SJCRH30 (cell line): ENCODE measurements around the gene SLC2A9. TPM values are rescaled to one million over a fixed set of nuclear protein-coding genes. Genes with fewer than 3 reads are reported as not detected.

Source experiments
- DNase-seq, 2 experiments: peaks; one replicate each; pipeline ENCODE4 v3.0.0-alpha.2; 2015 to 2020
- H3K27ac ChIP-seq: fragments of 250-450 bp; sonication (Bioruptor Pico); 2 replicates; pipeline ENCODE4 v1.5.1; 2020; ENCODE audit warnings: mild to moderate bottlenecking, moderate library complexity
- H3K27me3 ChIP-seq: fragments of 250-450 bp; sonication (Bioruptor Pico); 2 replicates; pipeline ENCODE4 v1.5.1; 2020; ENCODE audit warnings: mild to moderate bottlenecking, moderate library complexity
- H3K36me3 ChIP-seq: fragments of 250-450 bp; sonication (Bioruptor Pico); 2 replicates; pipeline ENCODE4 v1.5.1; 2020; ENCODE audit warnings: mild to moderate bottlenecking, moderate library complexity
- H3K4me1 ChIP-seq: fragments of 250-450 bp; sonication (Bioruptor Pico); 2 replicates; pipeline ENCODE4 v1.5.1; 2020; ENCODE audit warnings: mild to moderate bottlenecking, moderate library complexity
- H3K4me3 ChIP-seq: fragments of 250-450 bp; sonication (Bioruptor Pico); 2 replicates; pipeline ENCODE4 v1.5.1; 2020; ENCODE audit warnings: mild to moderate bottlenecking, moderate library complexity
- H3K9me3 ChIP-seq: fragments of 250-450 bp; sonication (Bioruptor Pico); replicated peaks from 2 replicates; pipeline ENCODE4 v1.5.1; 2020; ENCODE audit warnings: mild to moderate bottlenecking, moderate library complexity
- total RNA-seq: library from RNA; depleted of rRNA; stranded (reverse); fragments of >200 nt; shearing (Covaris generic); gene quantifications from 2 replicates; pipeline ENCODE4 v1.2.3, GENCODE V29; 2014

SLC2A9 gene
- total RNA-seq, 1 experiment from 2014 or later: 0.08 TPM

DNA sequence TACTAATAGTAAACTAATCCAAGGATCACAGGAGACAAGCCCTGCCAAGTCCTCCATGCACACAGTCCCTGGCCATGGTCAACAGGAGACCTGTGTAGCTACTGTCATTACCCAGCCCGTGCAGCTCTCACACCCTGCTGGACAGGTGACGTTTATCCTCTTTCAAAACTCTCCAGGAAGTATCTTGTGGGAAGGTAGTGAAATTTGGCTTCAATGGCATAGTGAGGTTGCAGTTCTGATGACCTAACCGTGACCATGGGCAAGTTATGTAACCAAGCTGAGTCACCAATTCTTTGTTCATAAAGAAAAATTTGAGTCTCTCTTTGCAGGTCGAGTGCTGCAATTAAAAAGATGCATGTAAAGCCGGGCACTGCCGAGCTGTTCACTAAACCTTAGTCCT lies 11.3 kb upstream of the SLC2A9 start:
- H3K9me3 ChIP-seq: no peaks in the 10 kb centered on the region
- peak in 1 of 2 experiments; percentile 23 for DNase-seq
- H3K4me3 ChIP-seq: no peak overlapping the region
- H3K36me3 ChIP-seq: no peaks in the 10 kb centered on the region
- peaks cover 30% of the 10 kb centered on the region for H3K4me1 ChIP-seq
- H3K27me3 ChIP-seq: no peaks in the 10 kb centered on the region
- no peak overlapping the region; the same call in 1 of the 2 replicates for H3K27ac ChIP-seq

DNA sequence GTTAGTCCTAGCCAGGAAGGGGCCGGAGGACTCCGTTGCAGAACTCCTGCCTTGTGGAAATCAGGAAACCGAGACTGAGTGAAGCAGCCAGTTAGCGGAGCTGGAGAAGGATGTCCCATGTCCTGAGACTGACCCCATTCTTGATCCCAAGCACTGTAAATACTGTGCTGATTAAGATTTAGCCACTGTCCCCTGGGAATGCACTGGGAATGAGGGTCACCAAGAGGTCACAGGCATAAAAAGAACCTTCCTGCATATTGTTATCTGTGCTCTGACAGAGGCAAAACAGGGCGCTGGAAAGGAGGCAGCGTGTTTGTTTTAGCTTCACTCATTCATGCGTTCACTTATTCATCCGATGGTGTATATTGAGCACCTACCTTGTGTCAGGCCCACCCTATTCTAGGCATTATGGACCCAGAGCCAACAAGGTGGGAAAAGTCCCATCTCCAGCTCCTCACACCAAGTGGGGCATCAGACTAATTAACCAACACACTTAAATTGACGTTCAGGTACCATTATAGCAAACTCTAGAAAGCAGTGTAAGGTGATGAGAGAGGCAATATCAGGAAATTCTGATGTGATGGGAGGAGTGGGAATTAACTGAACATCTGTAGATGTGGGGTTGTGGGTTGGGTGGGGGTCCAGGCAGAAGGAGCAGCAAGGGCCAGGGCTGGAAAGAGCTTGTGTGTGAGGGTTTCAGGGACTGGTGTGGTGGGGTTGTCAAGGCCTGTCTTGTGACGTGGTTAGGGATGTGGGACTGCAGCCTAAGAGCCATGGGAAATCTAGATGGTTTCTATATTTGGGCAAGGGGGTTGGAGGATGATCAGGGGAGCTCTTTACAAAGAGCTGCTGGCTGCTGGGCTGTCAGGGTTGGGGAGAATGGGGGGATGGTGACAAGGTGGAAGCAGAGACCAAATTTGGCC lies 10.6 kb upstream of the SLC2A9 start:
- H3K36me3 ChIP-seq: no peaks in the 10 kb centered on the region
- no peak overlapping the region for H3K4me3 ChIP-seq
- H3K4me1 ChIP-seq: peaks cover 30% of the 10 kb centered on the region
- H3K27me3 ChIP-seq: no peaks in the 10 kb centered on the region
- no peaks in the 10 kb centered on the region for H3K9me3 ChIP-seq
- H3K27ac ChIP-seq: no peak overlapping the region
- peak; percentile 24 to 40 for DNase-seq

DNA sequence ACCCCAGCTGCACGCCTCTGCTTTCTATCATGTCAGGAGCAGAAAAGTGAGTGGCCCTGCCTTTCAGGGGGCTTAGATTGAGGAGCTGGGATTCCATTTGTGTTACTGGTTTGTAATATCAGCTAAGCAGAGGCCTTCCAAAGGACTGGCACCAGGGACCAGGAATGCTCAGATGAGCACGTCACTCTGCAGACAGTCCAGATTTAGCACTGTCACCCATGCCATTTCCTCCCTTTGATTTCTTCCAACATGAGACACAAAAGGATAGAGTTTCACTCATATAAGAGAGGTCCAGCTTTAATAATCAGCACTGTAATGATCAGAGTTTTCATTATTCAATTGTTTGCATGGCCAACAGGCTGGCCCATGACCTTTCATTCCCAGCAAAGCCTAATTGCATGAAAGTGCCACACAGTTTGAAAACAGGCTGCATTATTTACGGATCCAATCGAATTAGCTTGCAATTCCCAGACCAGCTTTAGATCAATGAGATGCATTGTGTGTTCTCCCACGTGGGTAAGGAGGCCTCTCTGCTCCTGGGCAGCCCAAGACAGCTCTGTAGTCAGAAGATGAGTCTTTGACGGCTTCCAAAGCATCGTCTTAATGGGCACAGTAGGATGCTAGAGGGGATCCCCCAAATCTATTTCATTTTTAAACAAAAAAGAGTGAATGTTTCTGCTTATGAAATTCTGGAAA lies 9.8 kb upstream of the SLC2A9 start:
- no peak overlapping the region for H3K4me3 ChIP-seq
- H3K4me1 ChIP-seq: peaks cover 30% of the 10 kb centered on the region
- no peaks in the 10 kb centered on the region for H3K36me3 ChIP-seq
- H3K27me3 ChIP-seq: no peaks in the 10 kb centered on the region
- no peak overlapping the region for H3K27ac ChIP-seq
- DNase-seq: no peak
- H3K9me3 ChIP-seq: no peaks in the 10 kb centered on the region

DNA sequence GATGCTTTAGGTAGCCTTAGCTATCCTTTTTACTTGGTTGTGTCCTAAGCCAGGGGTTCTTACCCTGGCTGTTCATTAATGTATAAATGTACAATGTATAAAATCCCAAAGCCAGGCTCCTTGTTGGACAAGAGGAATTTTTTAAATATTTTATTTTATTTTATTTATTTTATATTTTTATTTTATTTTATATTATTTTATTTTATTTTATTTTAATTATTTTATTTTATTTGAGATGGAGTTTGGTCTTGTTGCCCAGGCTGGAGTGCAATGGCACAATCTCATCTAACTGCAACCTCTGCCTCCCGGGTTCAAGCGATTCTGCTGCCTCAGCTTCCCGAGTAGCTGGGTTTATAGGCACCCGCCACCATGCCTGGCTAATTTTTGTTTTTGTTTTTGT lies 8.1 kb upstream of the SLC2A9 start:
- H3K4me3 ChIP-seq: no peak overlapping the region
- peaks cover 30% of the 10 kb centered on the region for H3K4me1 ChIP-seq
- no peaks in the 10 kb centered on the region for H3K36me3 ChIP-seq
- no peaks in the 10 kb centered on the region for H3K27me3 ChIP-seq
- no peak for DNase-seq
- no peaks in the 10 kb centered on the region for H3K9me3 ChIP-seq
- H3K27ac ChIP-seq: no peak overlapping the region

DNA sequence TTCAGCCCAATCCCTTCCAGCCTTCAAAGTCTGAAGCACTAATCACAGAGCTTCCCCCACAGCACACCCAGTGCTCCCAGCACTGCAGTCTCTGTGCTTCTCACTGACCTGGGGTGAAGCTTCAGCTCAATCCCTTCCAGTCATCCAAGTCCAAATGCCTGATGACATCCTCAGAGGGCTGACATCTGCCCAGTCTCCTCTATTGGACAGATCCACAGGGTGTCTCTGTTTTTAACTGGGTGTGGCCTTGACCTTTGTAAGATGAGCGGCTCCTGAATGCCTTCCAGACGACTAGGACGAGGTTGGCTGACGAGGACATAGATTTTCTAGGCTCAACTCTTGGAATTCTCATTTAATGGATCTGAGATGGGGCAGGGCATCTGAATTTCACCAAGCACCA lies 7.6 kb upstream of the SLC2A9 start:
- no peak for DNase-seq
- no peaks in the 10 kb centered on the region for H3K9me3 ChIP-seq

DNA sequence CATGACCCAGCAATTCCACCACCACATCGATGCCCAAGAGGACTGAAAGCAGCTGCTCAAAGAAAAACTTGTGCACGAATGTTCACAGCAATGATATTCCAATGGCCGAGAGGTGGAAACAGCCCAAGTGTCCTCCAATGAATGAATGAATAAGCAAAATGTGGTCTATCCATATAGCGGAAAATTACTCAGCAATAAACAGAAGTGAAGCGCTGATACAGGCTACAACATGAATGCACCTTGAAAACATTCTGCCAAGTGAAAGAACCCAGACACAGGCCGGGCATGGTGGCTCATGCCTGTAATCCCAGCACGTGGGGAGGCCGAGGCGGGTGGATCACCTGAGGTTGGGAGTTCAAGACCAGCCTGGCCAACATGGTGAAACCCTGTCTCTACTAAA lies 5.2 kb upstream of the SLC2A9 start:
- no peak for DNase-seq
- no peaks in the 10 kb centered on the region for H3K27me3 ChIP-seq

More for the DNA sequence above, 7.6 kb upstream of the SLC2A9 start:
- Histone ChIP-seq H3K27ac (no peak overlapping the region), H3K4me3 (no peak overlapping the region), H3K4me1 (peaks cover 29% of the 10 kb centered on the region), H3K36me3 (no peaks in the 10 kb centered on the region), H3K27me3 (no peaks in the 10 kb centered on the region)

DNA sequence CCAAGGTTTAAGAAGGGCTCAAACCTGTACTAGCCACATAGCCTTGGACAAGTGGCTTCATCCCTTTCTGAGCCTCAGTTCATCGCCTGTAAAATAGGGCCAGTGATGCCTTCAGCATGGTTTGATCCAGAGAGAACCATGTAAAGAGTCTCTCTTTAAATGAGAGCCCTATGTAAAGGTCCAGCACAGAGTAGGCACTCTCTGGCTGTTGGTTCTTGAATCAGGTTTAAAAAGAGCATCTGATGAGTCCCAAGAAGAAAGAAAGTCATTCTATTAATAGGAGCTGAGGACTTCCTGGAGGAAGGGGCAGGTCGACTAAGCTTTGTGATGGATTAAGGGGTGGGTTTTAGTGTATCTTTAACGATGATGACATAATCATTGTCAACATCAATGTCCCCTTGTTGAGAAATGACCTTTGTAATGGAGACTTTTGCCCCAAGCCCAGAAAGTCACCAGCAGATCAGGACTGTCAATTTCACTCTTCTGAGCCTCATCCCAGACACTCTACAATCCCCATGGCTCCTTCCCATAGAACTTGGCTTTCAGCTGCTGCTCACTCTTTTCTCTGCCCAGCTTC lies 4.0 kb upstream of the SLC2A9 start:
- Histone ChIP-seq H3K36me3 (no peaks in the 10 kb centered on the region), H3K27me3 (no peaks in the 10 kb centered on the region), H3K9me3 (no peaks in the 10 kb centered on the region), H3K27ac (no peak overlapping the region), H3K4me1 (0 out of 2 replicates have a peak, but pooled peaks cover 2% of the 10 kb centered on the region), H3K4me3 (no peak overlapping the region)
- DNase-seq: no peak

More for the DNA sequence above, 5.2 kb upstream of the SLC2A9 start:
- H3K9me3 ChIP-seq: no peaks in the 10 kb centered on the region
- H3K4me1 ChIP-seq: peaks cover 9% of the 10 kb centered on the region; the same call in 1 of the 2 replicates
- no peak overlapping the region for H3K27ac ChIP-seq
- H3K4me3 ChIP-seq: no peak overlapping the region
- H3K36me3 ChIP-seq: no peaks in the 10 kb centered on the region

DNA sequence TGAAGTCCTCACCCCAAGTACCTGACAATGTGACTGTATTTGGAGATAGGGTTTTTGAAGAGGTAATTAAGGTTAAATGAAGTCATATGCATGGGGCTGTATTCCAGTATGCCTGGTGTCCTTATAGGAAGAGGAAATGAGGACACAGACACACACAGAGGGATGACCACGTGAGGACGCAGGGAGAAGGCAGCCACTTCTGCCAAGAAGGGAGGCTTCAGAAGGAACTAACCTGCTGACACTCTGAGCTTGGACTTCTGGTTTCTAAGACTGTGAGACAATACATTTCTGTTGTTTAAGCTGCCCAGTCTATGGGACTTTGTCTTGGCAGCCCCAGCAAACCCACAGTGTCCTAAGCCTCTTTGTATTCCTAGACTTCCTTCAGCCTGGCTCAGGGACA lies 3.0 kb upstream of the SLC2A9 start:
- H3K27me3 ChIP-seq: no peaks in the 10 kb centered on the region
- H3K9me3 ChIP-seq: no peaks in the 10 kb centered on the region
- H3K36me3 ChIP-seq: no peaks in the 10 kb centered on the region
- DNase-seq: no peak
- H3K4me3 ChIP-seq: no peak overlapping the region
- H3K4me1 ChIP-seq: 0 out of 2 replicates have a peak, but pooled peaks cover 2% of the 10 kb centered on the region
- H3K27ac ChIP-seq: no peak overlapping the region

DNA sequence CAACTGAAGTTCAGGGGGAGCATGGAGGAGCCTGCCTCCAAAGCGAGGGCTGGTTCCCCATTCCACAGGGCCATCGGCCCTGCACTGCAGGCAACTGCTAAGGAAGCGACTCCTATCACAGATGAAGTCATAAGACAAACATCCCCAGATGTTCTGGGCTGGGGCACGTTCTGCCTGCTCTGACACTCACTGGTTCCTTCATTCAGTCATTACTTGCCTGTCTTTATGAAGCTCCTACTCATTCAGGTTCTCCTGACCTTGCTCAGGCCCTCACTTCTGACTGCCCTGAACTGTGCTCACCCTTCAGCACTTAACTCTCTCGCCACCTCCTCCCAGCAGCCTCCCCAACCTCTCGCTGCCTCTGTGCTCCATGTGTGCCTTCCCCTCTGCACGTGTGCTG lies 2.5 kb upstream of the SLC2A9 start:
- Histone ChIP-seq H3K27ac (no peak overlapping the region), H3K9me3 (no peaks in the 10 kb centered on the region), H3K27me3 (no peaks in the 10 kb centered on the region), H3K36me3 (no peaks in the 10 kb centered on the region), H3K4me1 (0 out of 2 replicates have a peak, but pooled peaks cover 2% of the 10 kb centered on the region), H3K4me3 (no peak overlapping the region)
- no peak for DNase-seq

DNA sequence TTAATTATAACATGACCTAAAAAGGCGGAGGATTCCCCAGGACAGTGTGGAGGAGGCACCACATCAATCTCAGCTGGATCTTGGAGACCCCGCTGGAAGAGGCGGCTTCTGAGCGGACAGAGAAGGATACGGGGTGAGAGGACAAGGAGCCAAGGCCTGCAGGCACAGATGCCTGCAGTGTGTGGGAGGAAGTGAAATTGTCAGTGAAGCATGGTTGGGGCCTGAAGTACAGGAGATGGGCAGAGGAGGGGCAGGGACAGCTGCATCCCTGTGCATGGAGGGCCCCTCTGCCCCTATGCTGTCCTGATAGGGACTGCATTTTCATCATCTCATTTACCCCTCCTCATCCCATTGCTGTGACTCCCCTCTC lies 1.7 kb upstream of the SLC2A9 start:
- Histone ChIP-seq H3K4me3 (no peak overlapping the region), H3K4me1 (0 out of 2 replicates have a peak, but pooled peaks cover 2% of the 10 kb centered on the region), H3K9me3 (no peaks in the 10 kb centered on the region), H3K27ac (no peak overlapping the region), H3K36me3 (no peaks in the 10 kb centered on the region), H3K27me3 (no peaks in the 10 kb centered on the region)
- DNase-seq: peak in 1 of 2 experiments; percentile 37

DNA sequence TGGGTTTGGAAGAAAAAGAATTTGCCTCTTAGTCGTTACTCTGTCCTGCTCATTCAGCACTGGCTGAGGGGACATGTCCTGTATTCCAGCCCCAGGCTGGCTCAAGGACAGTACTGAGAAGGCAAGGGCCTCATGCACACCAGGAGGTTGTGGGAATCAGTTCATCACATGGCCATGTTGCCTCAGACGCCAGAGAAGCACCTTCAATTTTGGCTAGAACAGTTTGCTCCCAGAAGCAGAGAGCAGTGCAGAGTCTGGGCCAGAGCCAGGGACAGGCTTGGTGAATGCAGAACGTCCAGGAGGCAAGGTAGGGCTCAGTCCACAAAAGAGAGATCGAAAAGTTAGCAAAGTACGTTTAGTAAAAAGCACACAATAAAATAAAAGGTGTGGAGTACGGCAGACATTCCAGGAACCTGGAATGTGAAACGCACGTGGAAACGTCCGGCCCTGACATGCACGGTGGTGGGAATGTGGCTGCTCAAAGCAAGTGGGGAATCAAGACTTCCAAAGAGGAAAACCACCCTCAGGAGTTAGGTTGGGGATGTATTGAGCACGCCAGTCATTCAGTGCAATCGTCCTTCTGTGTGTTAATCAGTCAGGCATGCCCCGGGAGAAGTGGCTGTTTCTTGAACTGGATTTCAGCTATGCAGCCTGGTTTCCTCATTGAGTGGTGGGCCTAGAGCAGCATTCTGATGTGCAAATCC lies 1.2 kb upstream of the SLC2A9 start:
- DNase-seq: no peak
- 0 out of 2 replicates have a peak, but pooled peaks cover 2% of the 10 kb centered on the region for H3K4me1 ChIP-seq
- H3K4me3 ChIP-seq: no peak overlapping the region
- no peaks in the 10 kb centered on the region for H3K27me3 ChIP-seq
- no peaks in the 10 kb centered on the region for H3K36me3 ChIP-seq
- no peak overlapping the region for H3K27ac ChIP-seq
- no peaks in the 10 kb centered on the region for H3K9me3 ChIP-seq

DNA sequence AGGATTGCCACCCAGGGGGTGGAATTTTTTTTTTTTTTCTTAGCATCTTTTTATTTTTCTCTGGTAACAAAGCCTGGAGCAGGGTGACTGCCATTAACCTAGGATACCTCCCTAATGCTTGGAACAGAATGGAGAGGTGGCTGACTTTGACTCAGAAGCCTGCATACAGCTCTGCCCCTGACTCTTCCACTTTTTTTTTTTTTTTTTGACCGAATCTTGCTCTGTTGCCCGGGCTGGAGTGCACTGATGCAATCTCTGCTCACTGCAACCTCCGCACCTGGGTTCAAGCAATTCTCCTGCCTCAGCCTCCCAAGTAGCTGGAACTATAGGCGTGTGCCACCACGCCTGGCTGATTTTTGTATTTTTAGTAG lies 341 bp upstream of the SLC2A9 start:
- no peaks in the 10 kb centered on the region for H3K9me3 ChIP-seq
- H3K27ac ChIP-seq: no peak overlapping the region
- 0 out of 2 replicates have a peak, but pooled peaks cover 2% of the 10 kb centered on the region for H3K4me1 ChIP-seq
- H3K27me3 ChIP-seq: no peaks in the 10 kb centered on the region
- no peak overlapping the region for H3K4me3 ChIP-seq
- H3K36me3 ChIP-seq: no peaks in the 10 kb centered on the region
- DNase-seq: no peak

DNA sequence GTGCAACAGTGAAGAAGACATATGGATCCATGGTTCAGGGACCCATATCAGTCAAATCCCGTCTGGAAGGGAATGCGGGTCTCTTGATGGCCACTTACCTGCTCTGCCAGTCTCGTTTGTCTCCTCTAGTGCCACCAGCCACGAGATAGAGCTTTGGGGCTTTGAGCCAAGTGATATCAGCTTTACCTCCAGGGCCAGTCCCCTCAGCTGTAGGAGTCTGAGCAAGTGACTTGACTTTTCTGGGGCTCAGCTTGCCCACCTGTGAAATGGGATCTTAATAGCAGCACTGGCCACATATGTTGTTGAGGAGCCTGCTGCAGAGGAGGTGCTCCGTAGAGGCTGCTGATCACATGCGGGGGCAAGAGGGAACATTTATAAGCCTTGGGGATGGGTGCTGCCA lies 1.2 kb downstream of the SLC2A9 start:
- Histone ChIP-seq H3K27ac (no peak overlapping the region), H3K27me3 (peaks cover 6% of the 10 kb centered on the region; the same call in 1 of the 2 replicates), H3K36me3 (no peaks in the 10 kb centered on the region), H3K4me1 (0 out of 2 replicates have a peak, but pooled peaks cover 2% of the 10 kb centered on the region), H3K4me3 (no peak overlapping the region), H3K9me3 (no peaks in the 10 kb centered on the region)
- DNase-seq: no peak

DNA sequence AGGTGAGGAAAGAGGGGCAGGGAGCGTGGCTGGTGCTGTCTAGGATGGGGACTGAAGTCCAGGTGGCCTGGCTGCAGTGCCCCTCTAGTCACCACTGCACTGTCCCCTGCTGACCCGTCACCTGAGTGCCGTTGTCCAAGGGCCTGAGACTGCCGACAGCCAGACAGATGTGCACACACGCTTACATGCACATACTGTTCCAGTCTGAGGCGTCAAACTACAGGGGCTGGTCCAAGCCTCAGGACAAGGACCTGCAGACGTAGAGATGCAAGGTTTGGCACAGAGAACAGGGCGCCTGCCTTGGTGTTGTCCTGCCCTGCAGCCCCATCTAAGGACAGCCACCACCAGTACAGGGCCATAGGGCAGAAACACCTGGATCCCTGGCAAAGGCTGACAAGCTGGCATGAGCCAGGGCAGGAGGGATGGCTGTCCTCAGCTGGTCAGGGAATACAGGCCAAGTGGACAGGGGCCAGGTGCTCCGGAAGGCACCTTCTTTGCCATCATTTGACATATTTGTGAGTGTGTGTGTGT lies 1.7 kb downstream of the SLC2A9 start:
- Histone ChIP-seq H3K9me3 (no peaks in the 10 kb centered on the region), H3K4me3 (no peak overlapping the region), H3K36me3 (no peaks in the 10 kb centered on the region), H3K27ac (no peak overlapping the region), H3K27me3 (peaks cover 6% of the 10 kb centered on the region; the same call in 1 of the 2 replicates), H3K4me1 (0 out of 2 replicates have a peak, but pooled peaks cover 2% of the 10 kb centered on the region)
- DNase-seq: no peak
